ENCODE data around the gene ZNF135.

The ZNF135 gene

DNA sequence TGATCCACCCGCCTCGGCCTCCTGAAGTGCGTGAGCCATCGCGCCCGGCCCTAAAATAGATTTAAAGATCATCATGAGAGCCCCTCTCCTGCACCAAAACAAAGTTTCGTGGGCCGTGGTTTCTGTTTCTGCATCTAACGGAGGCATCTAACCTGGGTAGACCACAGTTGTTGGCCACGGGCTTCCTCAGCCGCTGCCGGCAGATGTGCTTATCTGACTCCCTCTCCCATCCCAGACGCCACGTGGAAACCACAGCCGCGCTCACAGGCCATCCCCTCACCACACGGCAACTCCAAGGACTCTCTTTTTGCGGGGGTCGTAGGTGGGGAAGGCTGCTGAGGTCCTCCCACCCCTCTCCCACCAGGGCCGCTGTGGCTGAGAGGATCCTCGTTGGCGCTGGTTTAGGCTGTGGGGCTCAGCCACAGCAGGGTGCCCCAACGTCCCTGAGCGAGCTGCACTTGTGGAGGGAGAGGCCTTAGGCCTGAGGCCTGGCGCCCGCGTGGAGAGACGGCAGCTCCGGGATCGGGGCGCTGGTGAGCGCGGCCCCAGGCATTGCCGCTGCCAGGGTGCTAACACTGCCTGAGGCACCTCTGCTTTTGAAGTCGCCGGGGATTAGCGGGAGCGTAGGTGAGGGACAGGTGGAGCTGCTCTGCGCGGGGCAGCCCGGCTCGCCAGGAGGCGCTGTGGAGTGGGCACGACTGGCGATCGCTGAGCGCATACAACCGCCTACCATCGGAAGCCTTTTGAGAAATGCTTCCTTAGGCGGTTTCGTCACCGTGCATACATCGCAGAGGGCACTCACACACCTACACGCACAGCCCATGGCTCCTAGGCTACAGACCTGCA, 16.4 kb upstream of the ZNF135 start:
- Histone ChIP-seq H3K79me1 (ENCODE audit: low read depth, low read length) (peaks cover 3% of the 10 kb centered on the region), H2AK5ac (ENCODE audit: low read depth, low read length) (no peak overlapping the region), H3K36me3 (replicated peaks in 1 of 2; ENCODE audit: control insufficient read depth in 2 of 2, insufficient read depth in 2 of 2, low read length in 2 of 2) (no peaks in the 10 kb centered on the region), H2BK5ac (ENCODE audit: low read length) (no peak overlapping the region), H3K9me3 (replicated peaks in 1 of 2; ENCODE audit: control insufficient read depth in 2 of 2, insufficient read depth in 1 of 2, low read depth in 1 of 2, low read length in 2 of 2) (peaks cover 32 to 46% of the 10 kb centered on the region in 2 donors), H3K4me1 (ENCODE audit: control insufficient read depth in 2 of 2, insufficient read depth in 1 of 2, low read depth in 1 of 2, low read length in 2 of 2) (peaks cover 0 to 10% of the 10 kb centered on the region in 2 donors), H2AFZ (ENCODE audit: low read length) (no peak overlapping the region), H3K27me3 (ENCODE audit: control insufficient read depth in 3 of 3, insufficient read depth in 3 of 3, low read depth in 1 of 3, low read length in 3 of 3) (peaks cover 0 to 2% (median 0%) of the 10 kb centered on the region in 3 experiments), H4K91ac (ENCODE audit: low read depth, low read length, poor library complexity) (no peak overlapping the region), H3K23ac (ENCODE audit: low read depth, low read length, poor library complexity) (no peak overlapping the region), H3K4me3 (ENCODE audit: low read length in 2 of 2) (peak overlapping the region in 1 of 2 donors; percentile 64), H3K14ac (ENCODE audit: low read length) (no peak overlapping the region), H3K4ac (ENCODE audit: low read length) (no peak overlapping the region), H2BK15ac (ENCODE audit: low read length) (no peak overlapping the region), H3K9ac (ENCODE audit: low read depth, low read length, poor library complexity) (peak overlapping the region; percentile 5), H3K4me2 (ENCODE audit: insufficient read depth, low read length, poor library complexity, severe bottlenecking) (no peak overlapping the region), H2BK120ac (ENCODE audit: low read depth, low read length) (peak overlapping the region; percentile 34), H3K18ac (ENCODE audit: low read length) (peak overlapping the region; percentile 77), H4K8ac (ENCODE audit: low read depth, low read length) (no peak overlapping the region), H2BK12ac (ENCODE audit: low read length) (no peak overlapping the region), H3K27ac (replicated peaks; ENCODE audit: low read length) (no peak overlapping the region)
- WGBS, 2 donors (ENCODE audit: extremely low coverage in 2 of 2, insufficient read length in 2 of 2, insufficient replicate concordance in 1 of 2): no CpG with 5 or more reads among the region's 54 CpGs
- no peak for DNase-seq (ENCODE audit: low spot score)

DNA sequence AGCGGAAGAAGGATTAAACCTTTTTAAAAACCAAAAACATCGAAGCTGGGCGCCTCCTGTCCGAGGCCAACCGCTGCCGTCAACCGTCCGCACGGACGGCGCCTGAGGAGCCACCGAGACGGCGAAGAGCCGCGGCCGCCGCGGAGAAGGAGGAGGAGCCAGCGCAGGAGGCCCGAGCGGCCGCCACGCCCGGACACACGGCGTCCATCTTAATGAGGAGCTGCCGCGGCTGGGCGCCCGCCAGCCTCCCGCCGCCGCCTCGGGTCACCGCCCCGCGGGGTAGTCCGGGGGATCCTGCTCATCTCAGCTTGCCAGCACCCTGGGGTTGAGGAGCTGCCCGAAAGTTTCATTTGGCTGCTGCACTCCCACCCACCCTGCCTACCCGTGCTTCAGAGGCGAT, 14.7 kb upstream of the ZNF135 start:
- H4K91ac ChIP-seq (ENCODE audit: low read depth, low read length, poor library complexity): no peak overlapping the region
- H2BK120ac ChIP-seq (ENCODE audit: low read depth, low read length): peak overlapping the region; percentile 61
- no peak overlapping the region for H3K4me3 ChIP-seq (ENCODE audit: low read length in 2 of 2)
- no peak overlapping the region for H3K9ac ChIP-seq (ENCODE audit: low read depth, low read length, poor library complexity)
- WGBS, 2 donors (ENCODE audit: extremely low coverage in 2 of 2, insufficient read length in 2 of 2, insufficient replicate concordance in 1 of 2): no CpG with 5 or more reads among the region's 42 CpGs
- no peak overlapping the region for H3K4me2 ChIP-seq (ENCODE audit: insufficient read depth, low read length, poor library complexity, severe bottlenecking)
- no peak for DNase-seq (ENCODE audit: low spot score)
- no peak overlapping the region for H3K14ac ChIP-seq (ENCODE audit: low read length)
- H2BK12ac ChIP-seq (ENCODE audit: low read length): no peak overlapping the region
- H3K4me1 ChIP-seq (ENCODE audit: control insufficient read depth in 2 of 2, insufficient read depth in 1 of 2, low read depth in 1 of 2, low read length in 2 of 2): peaks cover 0 to 2% of the 10 kb centered on the region in 2 donors
- no peak overlapping the region for H3K18ac ChIP-seq (ENCODE audit: low read length)
- H4K8ac ChIP-seq (ENCODE audit: low read depth, low read length): no peak overlapping the region
- H3K4ac ChIP-seq (ENCODE audit: low read length): no peak overlapping the region
- no peak overlapping the region for H3K27ac ChIP-seq (replicated peaks; ENCODE audit: low read length)
- H3K27me3 ChIP-seq (ENCODE audit: control insufficient read depth in 3 of 3, insufficient read depth in 3 of 3, low read depth in 1 of 3, low read length in 3 of 3): peaks cover 0 to 2% (median 0%) of the 10 kb centered on the region in 3 experiments
- H3K79me1 ChIP-seq (ENCODE audit: low read depth, low read length): peaks cover 5% of the 10 kb centered on the region
- no peak overlapping the region for H3K23ac ChIP-seq (ENCODE audit: low read depth, low read length, poor library complexity)
- no peak overlapping the region for H2AFZ ChIP-seq (ENCODE audit: low read length)
- peaks cover 38 to 55% of the 10 kb centered on the region in 2 donors for H3K9me3 ChIP-seq (replicated peaks in 1 of 2; ENCODE audit: control insufficient read depth in 2 of 2, insufficient read depth in 1 of 2, low read depth in 1 of 2, low read length in 2 of 2)
- H2BK5ac ChIP-seq (ENCODE audit: low read length): no peak overlapping the region
- H2BK15ac ChIP-seq (ENCODE audit: low read length): no peak overlapping the region
- no peaks in the 10 kb centered on the region for H3K36me3 ChIP-seq (replicated peaks in 1 of 2; ENCODE audit: control insufficient read depth in 2 of 2, insufficient read depth in 2 of 2, low read length in 2 of 2)
- H2AK5ac ChIP-seq (ENCODE audit: low read depth, low read length): no peak overlapping the region

DNA sequence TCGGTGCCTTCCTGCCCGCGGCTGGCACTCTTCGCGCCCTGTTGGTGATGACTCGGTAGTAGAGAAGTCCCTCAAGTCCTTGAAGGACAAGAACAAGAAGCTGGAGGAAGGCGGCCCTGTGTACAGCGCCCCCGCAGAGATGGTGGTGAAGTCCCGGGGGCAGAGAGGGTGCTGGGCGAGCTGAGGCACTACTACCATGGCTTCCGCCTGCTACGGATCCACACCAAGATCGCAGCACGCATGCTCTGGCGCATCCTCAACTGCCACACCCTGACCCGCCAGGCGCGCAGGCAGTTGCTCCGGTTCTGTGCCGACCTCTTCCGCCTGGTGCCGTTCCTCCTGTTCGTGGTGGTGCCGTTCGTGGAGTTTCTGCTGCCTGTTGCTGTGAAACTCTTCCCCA, 14.2 kb upstream of the ZNF135 start:
- peak overlapping the region in 1 of 2 donors; percentile 19 for H3K4me3 ChIP-seq (ENCODE audit: low read length in 2 of 2)
- H2AFZ ChIP-seq (ENCODE audit: low read length): no peak overlapping the region
- peak overlapping the region; percentile 41 for H2BK12ac ChIP-seq (ENCODE audit: low read length)
- H3K36me3 ChIP-seq (replicated peaks in 1 of 2; ENCODE audit: control insufficient read depth in 2 of 2, insufficient read depth in 2 of 2, low read length in 2 of 2): no peaks in the 10 kb centered on the region
- H3K79me1 ChIP-seq (ENCODE audit: low read depth, low read length): peaks cover 5% of the 10 kb centered on the region
- H3K9me3 ChIP-seq (replicated peaks in 1 of 2; ENCODE audit: control insufficient read depth in 2 of 2, insufficient read depth in 1 of 2, low read depth in 1 of 2, low read length in 2 of 2): peaks cover 43 to 56% of the 10 kb centered on the region in 2 donors
- peaks cover 0 to 2% of the 10 kb centered on the region in 2 donors for H3K4me1 ChIP-seq (ENCODE audit: control insufficient read depth in 2 of 2, insufficient read depth in 1 of 2, low read depth in 1 of 2, low read length in 2 of 2)
- H2BK15ac ChIP-seq (ENCODE audit: low read length): no peak overlapping the region
- H3K23ac ChIP-seq (ENCODE audit: low read depth, low read length, poor library complexity): peak overlapping the region; percentile 73
- H4K8ac ChIP-seq (ENCODE audit: low read depth, low read length): no peak overlapping the region
- no peak overlapping the region for H3K4me2 ChIP-seq (ENCODE audit: insufficient read depth, low read length, poor library complexity, severe bottlenecking)
- DNase-seq (ENCODE audit: low spot score): no peak
- no peak overlapping the region for H3K9ac ChIP-seq (ENCODE audit: low read depth, low read length, poor library complexity)
- no peak overlapping the region for H3K4ac ChIP-seq (ENCODE audit: low read length)
- no peak overlapping the region for H4K91ac ChIP-seq (ENCODE audit: low read depth, low read length, poor library complexity)
- peak overlapping the region; percentile 56 for H3K14ac ChIP-seq (ENCODE audit: low read length)
- H2BK120ac ChIP-seq (ENCODE audit: low read depth, low read length): peak overlapping the region; percentile 61
- H3K18ac ChIP-seq (ENCODE audit: low read length): no peak overlapping the region
- H3K27me3 ChIP-seq (ENCODE audit: control insufficient read depth in 3 of 3, insufficient read depth in 3 of 3, low read depth in 1 of 3, low read length in 3 of 3): peaks cover 0 to 2% (median 0%) of the 10 kb centered on the region in 3 experiments
- no peak overlapping the region for H2AK5ac ChIP-seq (ENCODE audit: low read depth, low read length)
- WGBS, 2 donors (ENCODE audit: extremely low coverage in 2 of 2, insufficient read length in 2 of 2, insufficient replicate concordance in 1 of 2): no CpG with 5 or more reads among the region's 26 CpGs
- no peak overlapping the region for H3K27ac ChIP-seq (replicated peaks; ENCODE audit: low read length)
- no peak overlapping the region for H2BK5ac ChIP-seq (ENCODE audit: low read length)

DNA sequence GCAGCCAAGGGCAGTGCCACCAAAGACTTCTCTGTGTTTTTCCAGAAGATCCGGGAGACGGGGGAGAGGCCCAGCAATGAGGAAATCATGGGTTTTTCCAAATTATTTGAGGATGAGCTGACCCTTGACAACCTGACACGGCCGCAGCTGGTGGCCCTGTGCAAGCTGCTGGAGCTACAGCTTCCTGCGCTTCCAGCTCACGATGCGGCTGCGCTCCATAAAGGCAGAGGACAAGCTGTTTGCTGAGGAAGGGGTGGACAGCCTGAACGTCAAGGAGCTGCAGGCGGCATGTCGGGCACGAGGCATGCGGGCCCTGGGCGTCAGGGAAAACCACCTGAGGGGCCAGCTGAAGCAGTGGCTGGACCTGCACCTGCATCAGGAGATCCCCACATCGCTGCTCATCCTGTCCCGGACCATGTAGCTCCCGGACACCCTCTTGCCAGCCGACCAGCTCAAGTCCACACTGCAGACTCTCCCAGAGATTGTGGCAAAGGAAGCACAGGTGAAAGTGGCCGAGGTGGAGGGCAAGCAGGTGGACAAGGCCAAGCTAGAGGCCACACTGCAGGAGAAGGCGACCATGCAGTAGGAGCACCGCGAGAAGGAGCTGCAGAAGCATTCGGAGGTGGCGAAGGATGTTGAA, 13.6 kb upstream of the ZNF135 start:
- H3K4me3 ChIP-seq (ENCODE audit: low read length in 2 of 2): no peak overlapping the region
- peaks cover 5% of the 10 kb centered on the region for H3K79me1 ChIP-seq (ENCODE audit: low read depth, low read length)
- no peak overlapping the region for H2AK5ac ChIP-seq (ENCODE audit: low read depth, low read length)
- H3K18ac ChIP-seq (ENCODE audit: low read length): no peak overlapping the region
- H3K14ac ChIP-seq (ENCODE audit: low read length): peak overlapping the region; percentile 56
- peaks cover 43 to 49% of the 10 kb centered on the region in 2 donors for H3K9me3 ChIP-seq (replicated peaks in 1 of 2; ENCODE audit: control insufficient read depth in 2 of 2, insufficient read depth in 1 of 2, low read depth in 1 of 2, low read length in 2 of 2)
- no peak overlapping the region for H2BK12ac ChIP-seq (ENCODE audit: low read length)
- H3K27me3 ChIP-seq (ENCODE audit: control insufficient read depth in 3 of 3, insufficient read depth in 3 of 3, low read depth in 1 of 3, low read length in 3 of 3): peaks cover 0 to 2% (median 0%) of the 10 kb centered on the region in 3 experiments
- H3K9ac ChIP-seq (ENCODE audit: low read depth, low read length, poor library complexity): no peak overlapping the region
- H4K8ac ChIP-seq (ENCODE audit: low read depth, low read length): no peak overlapping the region
- peaks cover 0 to 2% of the 10 kb centered on the region in 2 donors for H3K4me1 ChIP-seq (ENCODE audit: control insufficient read depth in 2 of 2, insufficient read depth in 1 of 2, low read depth in 1 of 2, low read length in 2 of 2)
- H3K4ac ChIP-seq (ENCODE audit: low read length): no peak overlapping the region
- no peak overlapping the region for H3K27ac ChIP-seq (replicated peaks; ENCODE audit: low read length)
- no peak overlapping the region for H2AFZ ChIP-seq (ENCODE audit: low read length)
- no peaks in the 10 kb centered on the region for H3K36me3 ChIP-seq (replicated peaks in 1 of 2; ENCODE audit: control insufficient read depth in 2 of 2, insufficient read depth in 2 of 2, low read length in 2 of 2)
- no peak for DNase-seq (ENCODE audit: low spot score)
- no peak overlapping the region for H2BK15ac ChIP-seq (ENCODE audit: low read length)
- H2BK120ac ChIP-seq (ENCODE audit: low read depth, low read length): no peak overlapping the region
- peak overlapping the region; percentile 93 for H3K23ac ChIP-seq (ENCODE audit: low read depth, low read length, poor library complexity)
- H2BK5ac ChIP-seq (ENCODE audit: low read length): no peak overlapping the region
- no peak overlapping the region for H4K91ac ChIP-seq (ENCODE audit: low read depth, low read length, poor library complexity)
- WGBS, 2 donors (ENCODE audit: extremely low coverage in 2 of 2, insufficient read length in 2 of 2, insufficient replicate concordance in 1 of 2): no CpG with 5 or more reads among the region's 24 CpGs
- H3K4me2 ChIP-seq (ENCODE audit: insufficient read depth, low read length, poor library complexity, severe bottlenecking): no peak overlapping the region
